HepG2 (cell line): ENCODE results near the gene METTL16. TPM values are rescaled to one million over a fixed set of nuclear protein-coding genes. Genes with fewer than 3 reads are reported as not detected.

ENCODE experiments used
- MXD1 ChIP-seq: sonication (generic); formaldehyde crosslinking; IDR thresholded peaks from 2 replicates; pipeline ENCODE4 v1.4.0; 2020; ENCODE audit warnings: mild to moderate bottlenecking, missing genetic modification reagents
- NR2F6 ChIP-seq, 2 experiments: IDR thresholded peaks; 2 replicates each; pipeline ENCODE4 v1.6.1; 2016; ENCODE audit warnings: antibody characterized with exemption in 1 of 2, mild to moderate bottlenecking in 1 of 2
- SIX4 ChIP-seq: sonication (generic); formaldehyde crosslinking; IDR thresholded peaks from 2 replicates; pipeline ENCODE4 v1.4.0; 2020; ENCODE audit warnings: missing genetic modification reagents
- SP1 ChIP-seq, 2 experiments: fragments of 450-650 bp in 1 of 2; sonication (generic) in 1 of 2; formaldehyde crosslinking in 1 of 2; IDR thresholded peaks; 2 replicates each; pipeline versions ENCODE4 v1.4.0 to v1.6.1; 2016 to 2020; ENCODE audit warnings: missing genetic modification reagents in 1 of 2
- TFDP2 ChIP-seq: sonication (generic); formaldehyde crosslinking; IDR thresholded peaks from 2 replicates; pipeline ENCODE4 v1.4.0; 2020; ENCODE audit warnings: missing genetic modification reagents
- ZBTB25 ChIP-seq: IDR thresholded peaks from 2 replicates; pipeline ENCODE4 v1.6.1; 2018; ENCODE audit warnings: missing genetic modification reagents
- ZNF142 ChIP-seq: sonication (generic); formaldehyde crosslinking; IDR thresholded peaks from 2 replicates; pipeline ENCODE4 v1.4.0; 2020; ENCODE audit warnings: missing genetic modification reagents
- ZNF292 ChIP-seq: sonication (generic); formaldehyde crosslinking; IDR thresholded peaks from 2 replicates; pipeline ENCODE4 v1.8.1; 2022; ENCODE audit warnings: mild to moderate bottlenecking, low read depth, missing genetic modification reagents, borderline replicate concordance
- ZNF343 ChIP-seq: sonication (generic); formaldehyde crosslinking; IDR thresholded peaks from 2 replicates; pipeline ENCODE4 v1.4.0; 2020; ENCODE audit warnings: mild to moderate bottlenecking, missing genetic modification reagents
- ZNF687 ChIP-seq: sonication (generic); formaldehyde crosslinking; IDR thresholded peaks from 2 replicates; pipeline ENCODE4 v1.5.1; 2020; ENCODE audit warnings: mild to moderate bottlenecking, missing genetic modification reagents, moderate library complexity
- ZSCAN29 ChIP-seq: sonication (generic); formaldehyde crosslinking; conservative IDR thresholded peaks from 2 replicates; pipeline ENCODE4 v1.4.0; 2020; ENCODE audit warnings: mild to moderate bottlenecking, missing genetic modification reagents
- polyA plus RNA-seq, 8 experiments: library from polyadenylated mRNA; depleted of rRNA in 3 of 8; stranded (reverse) in 7 of 8; unstranded in 1 of 8; fragments of >200 nt; fragmentation: Illumina TruSeq in 4 of 8; extraction: Trizol in 4 of 8; gene quantifications; 2 replicates each; pipeline versions ENCODE4 v1.2.1 to v1.2.3, GENCODE V29; 2011 to 2016; ENCODE audit warnings: low read depth in 4 of 8, missing spikeins in 1 of 8, mixed read lengths in 1 of 8; ENCODE audit not compliant: insufficient read depth in 1 of 8
- total RNA-seq, 5 experiments: library from RNA; depleted of rRNA; stranded (reverse); fragments of >200 nt; fragmentation: Illumina TruSeq; extraction: Trizol; gene quantifications; 2 replicates each; pipeline ENCODE4 v1.2.3, GENCODE V29; 2016; ENCODE audit warnings: low read depth in 1 of 5

METTL16 gene
- total and polyA plus RNA-seq, 2 of the 13 experiments (the other 11 are each of a cell fraction or from before 2014, with no cell fraction given): 11.6 to 18.5 TPM

- TF ChIP-seq ZNF142 (CRISPR knock-in tag) (no peak), ZSCAN29 (CRISPR knock-in tag) (no peak), NR2F6 (IDR thresholded peaks at IDR 0.05) (no peak), NR2F6 (CRISPR knock-in tag; IDR thresholded peaks at IDR 0.05) (peak; percentile 58; the same call in 1 of the 2 replicates), SP1 (IDR thresholded peaks at IDR 0.05) (no peak), SP1 (CRISPR knock-in tag; IDR thresholded peaks at IDR 0.05) (peak; percentile 73), SIX4 (CRISPR knock-in tag) (peak; percentile 38; the same call in 1 of the 2 replicates), ZNF343 (CRISPR knock-in tag) (no peak), ZNF292 (CRISPR knock-in tag) (no peak), ZNF687 (CRISPR knock-in tag) (peak; percentile 64), TFDP2 (CRISPR knock-in tag) (peak; percentile 85), MXD1 (CRISPR knock-in tag) (peak; percentile 28; the same call in 1 of the 2 replicates), ZBTB25 (no peak)
Observed at GRCh38 chr17:2392252-2393173, 119.2 kb downstream of the METTL16 start (continued).
